Suprapubic skin (tissue), 3 donors: ENCODE measurements around the gene ERGIC1.

Experiments used
- EP300 ChIP-seq: sonication (generic); formaldehyde crosslinking; IDR thresholded peaks from one replicate; pipeline ENCODE4 v1.6.1; 2017; ENCODE audit warnings: antibody characterized with exemption
- POLR2A ChIP-seq, 2 donors: fragments of 450-650 bp; IDR thresholded peaks; one replicate each; pipeline ENCODE4 v1.6.1; 2017; ENCODE audit warnings: antibody characterized with exemption in 2 of 2, mild to moderate bottlenecking in 2 of 2, moderate library complexity in 2 of 2
- TF ChIP-seq, protein P1 (sequence below), 2 donors: fragments of 200-600 bp in 1 of 2; fragments of 450-650 bp in 1 of 2; sonication (generic) in 1 of 2; IDR thresholded peaks; one replicate each; pipeline ENCODE4 v1.5.1; 2016 to 2019; ENCODE audit warnings: antibody characterized with exemption in 2 of 2, mild to moderate bottlenecking in 1 of 2, moderate library complexity in 1 of 2

GRCh38 chr5:172805736-172806255, 28.3 kb upstream of the ERGIC1 start:
- TF ChIP-seq, protein P1, sequence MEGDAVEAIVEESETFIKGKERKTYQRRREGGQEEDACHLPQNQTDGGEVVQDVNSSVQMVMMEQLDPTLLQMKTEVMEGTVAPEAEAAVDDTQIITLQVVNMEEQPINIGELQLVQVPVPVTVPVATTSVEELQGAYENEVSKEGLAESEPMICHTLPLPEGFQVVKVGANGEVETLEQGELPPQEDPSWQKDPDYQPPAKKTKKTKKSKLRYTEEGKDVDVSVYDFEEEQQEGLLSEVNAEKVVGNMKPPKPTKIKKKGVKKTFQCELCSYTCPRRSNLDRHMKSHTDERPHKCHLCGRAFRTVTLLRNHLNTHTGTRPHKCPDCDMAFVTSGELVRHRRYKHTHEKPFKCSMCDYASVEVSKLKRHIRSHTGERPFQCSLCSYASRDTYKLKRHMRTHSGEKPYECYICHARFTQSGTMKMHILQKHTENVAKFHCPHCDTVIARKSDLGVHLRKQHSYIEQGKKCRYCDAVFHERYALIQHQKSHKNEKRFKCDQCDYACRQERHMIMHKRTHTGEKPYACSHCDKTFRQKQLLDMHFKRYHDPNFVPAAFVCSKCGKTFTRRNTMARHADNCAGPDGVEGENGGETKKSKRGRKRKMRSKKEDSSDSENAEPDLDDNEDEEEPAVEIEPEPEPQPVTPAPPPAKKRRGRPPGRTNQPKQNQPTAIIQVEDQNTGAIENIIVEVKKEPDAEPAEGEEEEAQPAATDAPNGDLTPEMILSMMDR (IDR thresholded peaks at IDR 0.05) = no peak
- TF ChIP-seq POLR2A (IDR thresholded peaks at IDR 0.05) (no peak), EP300 (no peak)
